Mucosa of rectum (tissue), 2 donors: ENCODE measurements around the gene CROCC2.
A peak's percentile ranks its signal among the peaks of the same experiment; 100 is the strongest.

ENCODE experiments used
- H3K27ac ChIP-seq, 2 donors: one replicate each; pipeline ENCODE4 v1.7.0; 2013; ENCODE audit warnings: inconsistent platforms in 2 of 2, low read depth in 2 of 2, low read length in 2 of 2
- H3K27me3 ChIP-seq, 2 donors: one replicate each; pipeline ENCODE4 v1.7.0; 2013; ENCODE audit warnings: low read length in 2 of 2; ENCODE audit not compliant: control insufficient read depth in 2 of 2, insufficient read depth in 2 of 2
- H3K36me3 ChIP-seq, 2 donors: one replicate each; pipeline ENCODE4 v1.7.0; 2013; ENCODE audit warnings: low read length in 2 of 2; ENCODE audit not compliant: control insufficient read depth in 2 of 2, insufficient read depth in 2 of 2
- H3K4me1 ChIP-seq, 2 donors: one replicate each; pipeline ENCODE4 v1.7.0; 2013; ENCODE audit warnings: low read length in 2 of 2, mild to moderate bottlenecking in 1 of 2; ENCODE audit not compliant: control insufficient read depth in 2 of 2, insufficient read depth in 2 of 2
- H3K4me3 ChIP-seq, 2 donors: one replicate each; pipeline ENCODE4 v1.7.0; 2013; ENCODE audit warnings: low read length in 2 of 2
- H3K9ac ChIP-seq, 2 donors: one replicate each; pipeline ENCODE4 v1.7.0; 2013; ENCODE audit warnings: low read length in 2 of 2, low read depth in 1 of 2, mild to moderate bottlenecking in 1 of 2
- H3K9me3 ChIP-seq, 2 donors: one replicate each; pipeline ENCODE4 v1.7.0; 2013; ENCODE audit warnings: low read length in 2 of 2; ENCODE audit not compliant: control insufficient read depth in 2 of 2
- donor health status: healthy.
- donor health status: Normal muscosa, but diverticular disease.

CROCC2 gene

DNA sequence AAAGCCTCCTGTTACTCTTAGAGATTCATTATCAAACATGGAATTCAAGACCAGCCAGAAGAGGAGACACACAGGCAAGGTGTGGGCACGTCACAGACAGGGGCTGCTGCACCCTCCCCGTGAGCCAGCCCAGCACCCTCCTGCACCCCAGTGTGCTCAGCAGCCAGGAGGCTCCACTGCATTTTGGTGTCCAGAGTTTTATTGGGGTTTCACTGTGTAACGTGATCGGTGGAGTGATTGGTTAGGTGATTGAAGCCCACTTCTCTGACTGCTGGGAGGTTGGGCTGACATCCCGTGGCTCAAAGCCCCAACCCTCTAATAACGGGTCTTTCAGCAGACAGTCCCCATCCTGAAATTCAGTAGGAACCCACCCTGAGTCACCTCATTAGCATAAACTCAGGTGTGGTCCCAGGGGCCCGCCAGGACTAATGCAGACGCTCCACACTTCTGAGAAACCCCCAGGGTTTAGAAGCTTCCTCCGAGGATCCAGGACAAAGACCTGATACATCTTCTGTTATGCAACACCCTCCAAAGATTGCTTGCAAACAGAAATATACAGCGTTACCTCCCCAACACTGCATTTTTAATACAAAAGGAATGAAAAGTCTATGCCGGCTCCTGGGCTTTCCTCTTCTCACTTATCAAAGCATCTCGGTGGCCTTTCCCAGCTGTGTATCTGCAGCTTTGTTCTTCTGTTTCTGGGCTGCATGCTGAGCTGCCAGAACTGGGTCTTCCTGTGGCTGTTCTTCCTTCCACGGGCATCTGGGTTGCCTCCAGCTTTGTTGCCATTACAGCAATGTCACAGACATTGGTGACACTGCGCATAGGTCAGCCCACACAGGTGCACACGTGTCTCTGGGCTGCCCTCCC lies 48.5 kb downstream of the CROCC2 start:
- no peaks in the 10 kb centered on the region for H3K4me1 ChIP-seq
- H3K9ac ChIP-seq, result no peak overlapping the region
- no peaks in the 10 kb centered on the region for H3K27me3 ChIP-seq
- H3K27ac ChIP-seq, result no peak overlapping the region
- H3K4me3 ChIP-seq, result no peak overlapping the region
- H3K36me3 ChIP-seq, result no peaks in the 10 kb centered on the region
- no peaks in the 10 kb centered on the region for H3K9me3 ChIP-seq

DNA sequence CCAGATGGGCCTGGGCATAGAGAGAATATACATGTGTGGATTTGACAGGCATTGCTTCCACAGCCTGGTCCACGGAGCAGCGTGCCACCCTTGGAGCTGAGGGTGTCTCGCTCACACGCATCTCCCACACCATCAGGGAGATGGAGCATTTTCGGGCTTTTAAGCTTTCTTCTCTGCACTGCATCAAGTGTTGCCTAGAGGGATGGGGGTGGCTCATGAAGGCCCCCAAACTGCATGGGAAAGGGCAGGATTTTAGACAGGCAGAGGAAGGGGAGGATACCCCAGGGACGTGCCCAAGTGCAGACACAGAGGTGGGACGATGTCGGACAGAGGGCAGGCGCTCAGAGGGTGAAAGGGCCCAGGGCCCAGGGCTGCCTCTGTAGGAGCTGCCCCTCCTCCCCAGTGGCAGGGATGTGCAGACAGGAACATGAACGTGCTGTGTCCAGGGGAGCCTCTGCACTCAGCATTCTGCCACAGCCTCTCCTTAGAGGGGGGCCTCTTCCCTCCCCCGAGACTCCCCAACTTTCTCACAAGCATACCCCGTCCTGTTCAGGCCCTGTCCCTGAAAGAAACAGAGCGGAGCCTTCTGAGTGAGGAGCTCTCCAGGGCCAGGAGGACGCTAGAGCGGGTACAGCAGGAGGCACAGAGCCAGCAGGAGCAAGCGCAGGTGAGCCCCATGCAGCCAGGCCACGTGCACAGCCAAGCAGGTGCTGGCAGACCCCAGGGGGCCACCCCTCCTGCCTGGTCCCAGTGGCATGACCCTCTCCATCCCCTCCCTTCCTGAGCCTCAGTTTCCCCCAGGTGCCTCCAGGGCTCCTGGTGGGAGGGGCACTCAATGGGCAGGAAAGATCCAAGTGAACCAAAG lies 49.4 kb downstream of the CROCC2 start:
- Histone ChIP-seq H3K4me3 (no peak overlapping the region), H3K9me3 (no peaks in the 10 kb centered on the region), H3K36me3 (no peaks in the 10 kb centered on the region), H3K9ac (no peak overlapping the region), H3K4me1 (no peaks in the 10 kb centered on the region), H3K27me3 (no peaks in the 10 kb centered on the region), H3K27ac (no peak overlapping the region)

- no peaks in the 10 kb centered on the region for H3K9me3 ChIP-seq
- H3K4me3 ChIP-seq, result no peak overlapping the region
- peaks cover 0 to 3% of the 10 kb centered on the region in 2 donors for H3K27me3 ChIP-seq
- no peak overlapping the region for H3K27ac ChIP-seq
- no peak overlapping the region for H3K9ac ChIP-seq
- H3K4me1 ChIP-seq, result peaks cover 3 to 5% of the 10 kb centered on the region in 2 donors
- no peaks in the 10 kb centered on the region for H3K36me3 ChIP-seq
These were observed 50.2 kb downstream of the CROCC2 start for GRCh38 chr2:240956171-240956934.

DNA sequence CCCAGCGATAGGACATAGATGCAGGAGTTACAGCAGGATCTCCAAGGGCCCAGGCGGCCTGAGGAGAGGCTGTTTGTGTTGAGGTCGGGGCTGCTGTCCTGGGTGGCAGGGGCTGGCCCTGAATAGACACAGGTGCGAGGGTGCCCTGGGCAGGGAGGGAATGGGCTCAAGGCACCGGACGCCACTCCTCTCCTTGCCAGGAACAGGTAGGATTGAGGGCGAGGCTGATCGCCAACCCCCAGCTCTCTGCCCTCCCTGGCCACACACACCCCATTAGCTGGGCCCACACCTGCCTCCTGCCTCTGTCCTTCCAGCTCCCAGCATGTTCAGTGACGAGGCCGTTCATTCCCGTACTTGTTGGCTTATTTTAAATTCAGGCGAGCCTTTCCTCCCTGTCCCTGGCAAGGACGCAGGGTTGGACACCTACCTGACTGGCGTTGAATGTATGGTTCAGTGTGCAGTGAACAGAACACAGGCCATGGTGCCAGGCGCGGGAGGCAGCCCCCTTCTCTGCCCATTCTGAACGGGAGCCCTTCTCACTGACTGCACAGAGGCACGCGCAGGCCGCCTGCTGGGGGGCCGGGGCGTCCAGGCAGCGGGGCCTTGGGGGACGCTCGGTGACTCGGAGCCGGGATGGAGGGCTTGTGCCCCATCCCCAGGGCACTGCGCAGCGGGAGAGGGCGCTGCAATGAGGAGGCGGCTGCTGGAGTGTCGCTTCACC lies 51.0 kb downstream of the CROCC2 start:
- no peak overlapping the region for H3K4me3 ChIP-seq
- peaks cover 5 to 11% of the 10 kb centered on the region in 2 donors for H3K4me1 ChIP-seq
- H3K36me3 ChIP-seq, result no peaks in the 10 kb centered on the region
- peaks cover 0 to 4% of the 10 kb centered on the region in 2 donors for H3K27me3 ChIP-seq
- no peak overlapping the region for H3K27ac ChIP-seq
- H3K9me3 ChIP-seq, result no peaks in the 10 kb centered on the region
- H3K9ac ChIP-seq, result no peak overlapping the region

DNA sequence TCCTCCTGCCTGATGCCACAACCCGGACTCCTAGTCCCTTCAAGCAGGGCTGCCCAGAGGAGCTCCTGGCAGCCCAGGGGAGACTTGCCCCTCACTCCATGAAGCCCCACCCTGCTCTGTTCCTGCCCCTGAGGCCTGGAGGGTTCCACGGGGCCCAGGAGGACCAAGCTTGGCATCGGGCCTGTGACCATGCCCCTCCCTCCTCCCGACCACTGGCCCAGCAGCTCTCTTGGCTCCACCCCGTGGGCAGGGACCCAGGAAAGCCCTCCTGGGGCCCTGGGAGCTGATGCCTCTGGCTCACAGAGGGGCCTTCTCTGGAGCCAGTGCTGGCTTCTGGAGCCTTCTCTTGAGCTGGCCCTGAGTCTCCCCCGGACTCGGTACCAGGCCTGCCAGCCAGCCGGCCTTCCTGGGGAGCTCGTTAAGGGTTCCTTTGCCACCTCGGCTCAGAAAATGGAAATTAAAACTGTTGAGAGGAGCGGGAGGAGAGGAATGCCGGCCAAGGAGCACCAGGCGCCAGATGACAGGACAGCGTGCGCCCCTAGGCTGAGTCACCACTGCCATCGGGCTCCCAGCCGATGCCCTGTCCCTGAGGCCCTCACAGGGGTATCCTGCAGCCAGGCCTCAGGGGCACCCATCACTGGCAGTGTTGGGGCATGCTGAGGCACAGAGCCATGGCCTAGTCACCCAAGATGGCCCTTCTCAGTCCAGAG lies 51.7 kb downstream of the CROCC2 start:
- Histone ChIP-seq H3K27ac (no peak overlapping the region), H3K4me3 (no peak overlapping the region), H3K9me3 (no peaks in the 10 kb centered on the region), H3K27me3 (peaks cover 0 to 4% of the 10 kb centered on the region in 2 donors), H3K4me1 (peaks cover 5 to 11% of the 10 kb centered on the region in 2 donors), H3K9ac (no peak overlapping the region), H3K36me3 (no peaks in the 10 kb centered on the region)

GRCh38 chr2:240958366-240959213 lies 52.5 kb downstream of the CROCC2 start:
- no peaks in the 10 kb centered on the region for H3K36me3 ChIP-seq
- no peak overlapping the region for H3K9ac ChIP-seq

GRCh38 chr2:240959214-240959940 lies 53.2 kb downstream of the CROCC2 start:
- Histone ChIP-seq H3K27me3 (peaks cover 0 to 4% of the 10 kb centered on the region in 2 donors), H3K27ac (no peak overlapping the region), H3K36me3 (no peaks in the 10 kb centered on the region), H3K9me3 (no peaks in the 10 kb centered on the region), H3K4me3 (no peak overlapping the region), H3K4me1 (peaks cover 5 to 11% of the 10 kb centered on the region in 2 donors), H3K9ac (no peak overlapping the region)

More at GRCh38 chr2:240958366-240959213, 52.5 kb downstream of the CROCC2 start:
- H3K27me3 ChIP-seq, result peaks cover 0 to 4% of the 10 kb centered on the region in 2 donors
- H3K9me3 ChIP-seq, result no peaks in the 10 kb centered on the region
- no peak overlapping the region for H3K27ac ChIP-seq
- peaks cover 5 to 11% of the 10 kb centered on the region in 2 donors for H3K4me1 ChIP-seq
- no peak overlapping the region for H3K4me3 ChIP-seq

DNA sequence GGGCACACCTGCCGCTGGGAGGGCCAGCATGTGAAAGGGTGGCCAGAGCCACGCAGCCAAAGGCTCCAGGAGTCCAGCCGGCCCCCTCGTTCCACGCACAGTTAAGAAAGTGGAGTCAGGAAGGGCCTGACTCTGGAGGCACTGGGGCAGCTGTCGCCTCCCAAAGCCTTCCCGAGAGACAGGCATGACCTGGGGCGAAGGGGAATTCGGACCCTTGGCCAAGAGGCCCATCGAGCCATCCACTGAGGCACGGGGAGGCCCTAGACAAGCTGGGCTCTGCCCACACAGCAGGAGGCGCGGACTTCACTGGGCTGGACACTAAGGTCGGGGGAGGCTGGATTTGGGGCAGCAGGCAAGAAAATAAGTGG lies 53.8 kb downstream of the CROCC2 start:
- H3K9me3 ChIP-seq, result no peaks in the 10 kb centered on the region
- no peak overlapping the region for H3K9ac ChIP-seq
- no peaks in the 10 kb centered on the region for H3K36me3 ChIP-seq
- peaks cover 0 to 4% of the 10 kb centered on the region in 2 donors for H3K27me3 ChIP-seq
- H3K4me3 ChIP-seq, result no peak overlapping the region
- peaks cover 5 to 11% of the 10 kb centered on the region in 2 donors for H3K4me1 ChIP-seq
- H3K27ac ChIP-seq, result peak overlapping the region; percentile 22 to 43
